Measurements from ENCODE around the gene INPP5D. TPM values are rescaled to one million over a fixed set of nuclear protein-coding genes. Genes with fewer than 3 reads are reported as not detected.

Gene INPP5D
- total and polyA plus RNA-seq, 2 of the 8 experiments (the other 6 are each of a cell fraction or from before 2014, with no cell fraction given), result 4.5 to 7.1 TPM

DNA sequence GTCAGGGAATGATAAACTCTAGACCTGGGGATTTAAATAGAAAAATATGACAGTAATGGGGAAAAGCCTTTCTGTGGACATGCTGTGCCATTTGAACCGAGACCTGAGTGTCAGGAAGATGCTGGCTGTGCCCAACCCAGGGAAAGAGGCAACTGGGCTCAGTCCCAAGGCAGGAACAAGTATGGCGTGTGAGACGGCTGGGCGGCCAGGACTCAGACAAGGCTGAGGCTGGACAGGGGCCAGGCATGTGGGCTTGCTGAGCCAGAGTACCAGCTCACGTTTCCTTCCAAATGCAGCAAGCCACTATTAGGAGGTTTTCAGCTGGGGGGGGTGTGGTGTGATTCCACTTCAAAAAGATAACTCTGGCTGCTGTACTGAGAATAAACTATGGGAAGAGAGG is 92.4 kb downstream of the INPP5D start (continued):
- TF ChIP-seq SIX5 (IDR thresholded peaks at IDR 0.05; ENCODE audit: low read depth, low read length) (no peak), CREB1 (IDR thresholded peaks at IDR 0.05) (no peak), PHF8 (conservative IDR thresholded peaks at IDR 0.05; ENCODE audit: low read depth, low read length) (no peak), FOSL1 (IDR thresholded peaks at IDR 0.05; ENCODE audit: insufficient read depth, low read depth, low read length) (no peak)

All from H1 (cell line).